Transverse colon (tissue), 4 donors: Measurements from ENCODE around the gene IQSEC3.

Experiments
- POLR2A ChIP-seq: fragments of 450-650 bp; IDR thresholded peaks from one replicate; pipeline ENCODE4 v1.6.1; 2016; ENCODE audit warnings: antibody characterized with exemption, mild to moderate bottlenecking, moderate library complexity
- POLR2AphosphoS5 ChIP-seq, 3 donors: sonication (generic); formaldehyde crosslinking; IDR thresholded peaks; one replicate each; pipeline ENCODE4 v1.6.1; 2016; ENCODE audit warnings: antibody characterized with exemption in 3 of 3
- TF ChIP-seq, protein P1 (sequence below), 5 experiments: fragments of 200-600 bp in 3 of 5; fragments of 450-650 bp in 2 of 5; sonication (generic) in 3 of 5; IDR thresholded peaks; 1 replicate in 2 of 5; 2 replicates in 3 of 5; pipeline ENCODE4 v1.5.1; 2016 to 2017; ENCODE audit warnings: antibody characterized with exemption in 5 of 5, inconsistent platforms in 3 of 5, mild to moderate bottlenecking in 2 of 5, moderate library complexity in 1 of 5

DNA sequence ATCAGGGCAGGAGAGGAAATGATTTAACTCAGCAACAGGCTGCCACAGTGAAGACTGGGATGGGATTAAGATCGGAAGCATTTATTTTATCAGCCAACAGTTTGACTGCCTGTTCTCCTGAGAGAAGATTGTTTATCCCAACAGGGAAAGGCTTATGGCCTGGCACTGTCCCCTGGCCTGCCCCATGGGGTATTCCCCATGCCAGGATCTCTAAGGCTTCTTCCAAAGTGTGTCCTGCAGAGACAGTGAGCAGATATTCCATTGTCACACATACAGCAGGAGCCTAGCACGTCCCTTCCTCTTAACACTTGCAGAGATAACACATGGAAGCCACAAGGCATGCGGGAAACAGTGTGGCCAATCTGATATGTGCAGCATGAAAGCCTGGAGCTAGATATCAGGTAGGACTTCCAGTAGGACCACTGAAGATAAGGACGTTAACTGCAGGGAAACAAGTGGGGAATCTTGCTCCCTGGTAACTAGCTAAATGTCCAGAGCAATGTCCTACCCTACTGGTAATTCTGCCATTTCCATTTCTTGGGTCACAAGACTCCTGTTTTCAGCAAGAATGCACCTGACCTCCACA is 48.2 kb downstream of the IQSEC3 start:
- TF ChIP-seq, protein P1, sequence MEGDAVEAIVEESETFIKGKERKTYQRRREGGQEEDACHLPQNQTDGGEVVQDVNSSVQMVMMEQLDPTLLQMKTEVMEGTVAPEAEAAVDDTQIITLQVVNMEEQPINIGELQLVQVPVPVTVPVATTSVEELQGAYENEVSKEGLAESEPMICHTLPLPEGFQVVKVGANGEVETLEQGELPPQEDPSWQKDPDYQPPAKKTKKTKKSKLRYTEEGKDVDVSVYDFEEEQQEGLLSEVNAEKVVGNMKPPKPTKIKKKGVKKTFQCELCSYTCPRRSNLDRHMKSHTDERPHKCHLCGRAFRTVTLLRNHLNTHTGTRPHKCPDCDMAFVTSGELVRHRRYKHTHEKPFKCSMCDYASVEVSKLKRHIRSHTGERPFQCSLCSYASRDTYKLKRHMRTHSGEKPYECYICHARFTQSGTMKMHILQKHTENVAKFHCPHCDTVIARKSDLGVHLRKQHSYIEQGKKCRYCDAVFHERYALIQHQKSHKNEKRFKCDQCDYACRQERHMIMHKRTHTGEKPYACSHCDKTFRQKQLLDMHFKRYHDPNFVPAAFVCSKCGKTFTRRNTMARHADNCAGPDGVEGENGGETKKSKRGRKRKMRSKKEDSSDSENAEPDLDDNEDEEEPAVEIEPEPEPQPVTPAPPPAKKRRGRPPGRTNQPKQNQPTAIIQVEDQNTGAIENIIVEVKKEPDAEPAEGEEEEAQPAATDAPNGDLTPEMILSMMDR (IDR thresholded peaks at IDR 0.05), result no peak
- TF ChIP-seq POLR2A (no peak), POLR2AphosphoS5 (IDR thresholded peaks at IDR 0.05) (no peak)
